Thoracic aorta (tissue), 2 donors: ENCODE data around the gene LRMDA. TPM values are rescaled to one million over a fixed set of nuclear protein-coding genes. Genes with fewer than 3 reads are reported as not detected.

Experiments
- ATAC-seq: fragments of 150-250 bp; one replicate; pipeline ENCODE4 v1.8.0; 2017; ENCODE audit warnings: low read depth; ENCODE audit not compliant: insufficient number of reproducible peaks, low FRiP score
- DNase-seq: peaks from one replicate; pipeline ENCODE4 v3.0.0-alpha.2; 2020; ENCODE audit warnings: low spot score
- H3K27ac ChIP-seq, 2 donors: fragments of 200-600 bp; sonication (generic); 1 replicate in 1 of 2; 2 replicates in 1 of 2; pipeline ENCODE4 v1.5.1; 2016; ENCODE audit warnings: mild to moderate bottlenecking in 2 of 2, moderate library complexity in 2 of 2
- H3K27me3 ChIP-seq: fragments of 200-600 bp; sonication (generic); replicated peaks from 2 replicates; pipeline ENCODE4 v1.6.0; 2016; ENCODE audit warnings: mild to moderate bottlenecking; ENCODE audit not compliant: insufficient read depth
- H3K36me3 ChIP-seq: fragments of 200-600 bp; sonication (generic); one replicate; pipeline ENCODE4 v1.5.1; 2016
- H3K4me1 ChIP-seq, 2 donors: fragments of 200-600 bp; sonication (generic); 1 replicate in 1 of 2; 2 replicates in 1 of 2; pipeline versions ENCODE4 v1.5.1 to v1.6.0; 2016; ENCODE audit warnings: low read depth in 2 of 2, mild to moderate bottlenecking in 1 of 2; ENCODE audit not compliant: control insufficient read depth in 1 of 2
- H3K4me3 ChIP-seq: fragments of 200-600 bp; sonication (generic); 2 replicates; pipeline ENCODE4 v1.5.1; 2016; ENCODE audit warnings: mild to moderate bottlenecking
- H3K9me3 ChIP-seq: fragments of 200-600 bp; sonication (generic); 2 replicates; pipeline ENCODE4 v1.5.1; 2016
- total RNA-seq, 2 donors: library from RNA; depleted of rRNA; stranded (reverse); fragments of >200 nt; gene quantifications; one replicate each; pipeline versions ENCODE4 v1.1.0 to v1.2.3, GENCODE V29; 2016
- TF ChIP-seq, protein P1 (sequence below): fragments of 200-600 bp; sonication (generic); IDR thresholded peaks from one replicate; pipeline ENCODE4 v1.5.1; 2019; ENCODE audit warnings: antibody characterized with exemption

The LRMDA gene
- total RNA-seq, 2 donors from 2014 or later: 8.3 to 36.6 TPM

- Histone ChIP-seq H3K27me3 (no peaks in the 10 kb centered on the region), H3K27ac (no peak overlapping the region), H3K36me3 (no peaks in the 10 kb centered on the region), H3K4me1 (no peaks in the 10 kb centered on the region), H3K9me3 (no peaks in the 10 kb centered on the region), H3K4me3 (no peak overlapping the region)
- ATAC-seq (no peak), DNase-seq (no peak)
- TF ChIP-seq, protein P1, sequence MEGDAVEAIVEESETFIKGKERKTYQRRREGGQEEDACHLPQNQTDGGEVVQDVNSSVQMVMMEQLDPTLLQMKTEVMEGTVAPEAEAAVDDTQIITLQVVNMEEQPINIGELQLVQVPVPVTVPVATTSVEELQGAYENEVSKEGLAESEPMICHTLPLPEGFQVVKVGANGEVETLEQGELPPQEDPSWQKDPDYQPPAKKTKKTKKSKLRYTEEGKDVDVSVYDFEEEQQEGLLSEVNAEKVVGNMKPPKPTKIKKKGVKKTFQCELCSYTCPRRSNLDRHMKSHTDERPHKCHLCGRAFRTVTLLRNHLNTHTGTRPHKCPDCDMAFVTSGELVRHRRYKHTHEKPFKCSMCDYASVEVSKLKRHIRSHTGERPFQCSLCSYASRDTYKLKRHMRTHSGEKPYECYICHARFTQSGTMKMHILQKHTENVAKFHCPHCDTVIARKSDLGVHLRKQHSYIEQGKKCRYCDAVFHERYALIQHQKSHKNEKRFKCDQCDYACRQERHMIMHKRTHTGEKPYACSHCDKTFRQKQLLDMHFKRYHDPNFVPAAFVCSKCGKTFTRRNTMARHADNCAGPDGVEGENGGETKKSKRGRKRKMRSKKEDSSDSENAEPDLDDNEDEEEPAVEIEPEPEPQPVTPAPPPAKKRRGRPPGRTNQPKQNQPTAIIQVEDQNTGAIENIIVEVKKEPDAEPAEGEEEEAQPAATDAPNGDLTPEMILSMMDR: no peak
Observed at GRCh38 chr10:75940742-75941141, 509.3 kb downstream of the LRMDA start.

DNA sequence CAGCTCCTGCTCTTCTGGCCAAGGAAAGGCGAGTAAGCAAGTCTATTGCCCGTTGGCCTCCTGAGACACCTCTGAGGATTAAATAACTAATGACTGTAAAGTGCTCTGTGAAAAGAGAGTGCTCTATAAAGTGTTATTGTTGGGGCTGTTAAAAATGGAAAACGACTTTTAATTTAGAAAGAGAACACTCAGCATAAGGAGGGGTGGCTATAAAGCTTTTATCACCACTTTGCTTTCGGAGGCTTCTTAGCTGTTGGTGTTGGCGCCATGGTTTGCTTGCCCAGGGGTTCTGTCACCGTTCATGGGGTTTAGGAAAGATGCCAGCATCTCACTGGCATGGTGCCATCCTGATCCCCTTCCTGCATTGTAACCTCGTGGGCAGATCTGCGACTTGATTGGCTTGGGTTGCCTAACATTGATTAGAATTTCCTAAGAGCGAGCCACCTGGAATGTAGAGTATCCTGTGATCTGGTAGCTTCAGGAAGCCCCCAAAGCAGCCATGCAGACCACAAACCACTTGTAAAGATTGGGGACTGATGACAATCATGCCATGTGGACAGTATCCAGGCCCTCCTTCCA is 509.9 kb downstream of the LRMDA start:
- Histone ChIP-seq H3K9me3 (no peaks in the 10 kb centered on the region), H3K4me1 (no peaks in the 10 kb centered on the region), H3K4me3 (no peak overlapping the region), H3K36me3 (no peaks in the 10 kb centered on the region), H3K27ac (no peak overlapping the region), H3K27me3 (no peaks in the 10 kb centered on the region)
- ATAC-seq (no peak), DNase-seq (no peak)
- TF ChIP-seq, protein P1: no peak

GRCh38 chr10:75944061-75944460 is 512.6 kb downstream of the LRMDA start:
- no peaks in the 10 kb centered on the region for H3K9me3 ChIP-seq
- TF ChIP-seq, protein P1: no peak
- no peak for ATAC-seq
- no peak overlapping the region for H3K27ac ChIP-seq
- no peak for DNase-seq
- H3K4me3 ChIP-seq: no peak overlapping the region
- no peaks in the 10 kb centered on the region for H3K36me3 ChIP-seq
- H3K4me1 ChIP-seq: no peaks in the 10 kb centered on the region
- H3K27me3 ChIP-seq: no peaks in the 10 kb centered on the region

DNA sequence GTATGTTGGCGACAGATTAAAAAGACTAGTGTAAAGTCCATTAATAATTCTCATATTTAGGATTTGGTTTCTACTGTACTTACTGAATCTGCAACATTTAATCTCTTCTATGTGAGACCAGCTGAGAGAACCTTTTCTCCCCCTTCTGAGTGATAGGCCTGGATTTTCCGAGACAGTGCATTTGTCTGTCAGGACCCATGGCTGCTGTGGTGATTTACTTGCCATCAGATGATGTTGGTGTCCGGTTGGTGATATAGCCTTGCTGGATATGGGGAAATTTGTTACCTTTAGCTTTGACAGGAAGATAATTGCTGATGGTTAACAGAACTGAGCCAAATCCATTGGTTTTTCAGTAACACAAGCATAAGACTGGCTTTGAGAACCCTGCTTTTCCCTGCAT is 517.2 kb downstream of the LRMDA start:
- no peaks in the 10 kb centered on the region for H3K36me3 ChIP-seq
- no peaks in the 10 kb centered on the region for H3K9me3 ChIP-seq
- H3K27ac ChIP-seq: no peak overlapping the region
- no peaks in the 10 kb centered on the region for H3K27me3 ChIP-seq
- H3K4me1 ChIP-seq: no peaks in the 10 kb centered on the region
- TF ChIP-seq, protein P1: no peak
- DNase-seq (no peak), ATAC-seq (no peak)
- H3K4me3 ChIP-seq: no peak overlapping the region

DNA sequence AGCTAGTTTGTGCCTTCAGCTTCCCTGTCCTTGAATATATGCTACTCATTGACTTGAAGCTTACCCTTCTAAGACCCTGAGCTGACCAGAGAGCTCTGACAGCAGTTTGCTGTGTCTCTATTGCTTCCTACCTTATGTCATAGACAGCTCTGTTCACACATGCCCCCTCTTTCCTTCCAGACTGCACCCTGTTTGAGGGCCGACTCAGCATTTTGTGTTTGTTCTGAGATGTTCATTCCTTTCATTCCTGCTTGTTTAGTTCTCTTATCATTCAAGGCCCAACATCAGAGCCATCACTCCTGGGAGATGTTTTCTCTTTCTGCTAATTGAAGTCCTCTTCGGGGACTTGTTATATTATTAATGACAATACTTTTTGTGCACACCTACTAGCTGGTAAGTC is 518.9 kb downstream of the LRMDA start:
- no peaks in the 10 kb centered on the region for H3K9me3 ChIP-seq
- H3K27ac ChIP-seq: no peak overlapping the region
- H3K4me1 ChIP-seq: no peaks in the 10 kb centered on the region
- no peaks in the 10 kb centered on the region for H3K27me3 ChIP-seq
- no peak for ATAC-seq
- no peaks in the 10 kb centered on the region for H3K36me3 ChIP-seq
- TF ChIP-seq, protein P1: no peak
- H3K4me3 ChIP-seq: no peak overlapping the region
- no peak for DNase-seq
